PC-9 (cell line): Measurements from ENCODE around the gene TBX21. TPM values are rescaled to one million over a fixed set of nuclear protein-coding genes. Genes with fewer than 3 reads are reported as not detected.
A peak's percentile ranks its signal among the peaks of the same experiment; 100 is the strongest.

Source experiments
- BruUV-seq: library from RNA; stranded (reverse); fragments of 400-500 nt; replicated peaks from 2 replicates; lab custom pipeline; 2021; lab: Mats Ljungman, UMichigan
- CTCF ChIA-PET: fragments of 300-600 bp; sonication (Branson Sonifier 250); formaldehyde crosslinking; loops from one replicate; lab custom pipeline; 2022; ENCODE audit warnings: antibody characterized with exemption; lab: Charles Lee
- POLR2A ChIA-PET: fragments of 300-600 bp; sonication (Branson Sonifier 250); formaldehyde crosslinking; loops from one replicate; lab custom pipeline; 2022; ENCODE audit warnings: antibody characterized with exemption; ENCODE audit not compliant: unreplicated experiment; lab: Charles Lee
- DNase-seq, 2 experiments: peaks; one replicate each; pipeline versions ENCODE4 v3.0.0 to v3.0.0-alpha.2; 2015 to 2022; ENCODE audit warnings: mixed read lengths in 1 of 2
- H2AFZ ChIP-seq: fragments of 200-600 bp; sonication (generic); 2 replicates; pipeline ENCODE4 v1.8.1; 2017; ENCODE audit warnings: antibody characterized with exemption
- H3F3A ChIP-seq: fragments of 200-600 bp; sonication (generic); 2 replicates; pipeline ENCODE4 v1.8.1; 2017; ENCODE audit warnings: antibody characterized with exemption, mild to moderate bottlenecking, low read depth; ENCODE audit not compliant: insufficient read depth
- H3K27ac ChIP-seq: fragments of 200-600 bp; sonication (generic); 2 replicates; pipeline ENCODE4 v1.6.1; 2016; ENCODE audit warnings: mixed run types
- H3K27me3 ChIP-seq: fragments of 200-600 bp; sonication (generic); 2 replicates; pipeline ENCODE4 v1.6.1; 2016; ENCODE audit warnings: low read depth, mixed run types; ENCODE audit not compliant: insufficient read depth
- H3K36me3 ChIP-seq: fragments of 200-600 bp; sonication (generic); 2 replicates; pipeline ENCODE4 v1.6.1; 2016; ENCODE audit warnings: low read depth, mixed run types
- H3K4me1 ChIP-seq: fragments of 200-600 bp; sonication (generic); replicated peaks from 2 replicates; pipeline ENCODE4 v1.6.1; 2016; ENCODE audit warnings: mixed run types; ENCODE audit not compliant: insufficient read depth
- H3K4me2 ChIP-seq: fragments of 200-600 bp; sonication (generic); 2 replicates; pipeline ENCODE4 v1.6.1; 2017; ENCODE audit warnings: mixed run types
- H3K4me3 ChIP-seq: fragments of 200-600 bp; sonication (generic); 2 replicates; pipeline ENCODE4 v1.6.1; 2016; ENCODE audit warnings: mixed run types
- H3K79me2 ChIP-seq: fragments of 200-600 bp; sonication (generic); 2 replicates; pipeline ENCODE4 v1.6.1; 2017; ENCODE audit warnings: low read depth, mixed run types
- H3K9me2 ChIP-seq: fragments of 200-600 bp; sonication (generic); 2 replicates; pipeline ENCODE4 v1.8.1; 2017; ENCODE audit warnings: mild to moderate bottlenecking; ENCODE audit not compliant: insufficient read depth
- H3K9me3 ChIP-seq: fragments of 200-600 bp; sonication (generic); 2 replicates; pipeline ENCODE4 v1.8.1; 2016; ENCODE audit warnings: low read depth; ENCODE audit not compliant: insufficient read depth
- H4K20me1 ChIP-seq: fragments of 200-600 bp; sonication (generic); 2 replicates; pipeline ENCODE4 v1.8.1; 2017; ENCODE audit not compliant: insufficient read depth
- EZH2 ChIP-seq: fragments of 200-600 bp; sonication (generic); IDR thresholded peaks from 2 replicates; pipeline ENCODE4 v1.8.0; 2017; ENCODE audit warnings: antibody characterized with exemption, low read depth
- intact Hi-C: fragments of 100-400 bp; cut with micrococcal nuclease; formaldehyde crosslinking; loops from one replicate; pipeline ENCODE4 v1.10.0; 2022; ENCODE audit not compliant: unreplicated experiment
- total RNA-seq: library from RNA; stranded (reverse); gene quantifications from 2 replicates; pipeline ENCODE4 v1.2.3, GENCODE V29; 2021
- TF ChIP-seq, protein P1 (sequence below): fragments of 200-600 bp; sonication (generic); conservative IDR thresholded peaks from 2 replicates; pipeline ENCODE4 v1.6.1; 2017; ENCODE audit warnings: mixed run types, antibody characterized with exemption, mild to moderate bottlenecking, moderate library complexity

TBX21 gene
- total RNA-seq, 1 experiment from 2014 or later, result not detected

DNA sequence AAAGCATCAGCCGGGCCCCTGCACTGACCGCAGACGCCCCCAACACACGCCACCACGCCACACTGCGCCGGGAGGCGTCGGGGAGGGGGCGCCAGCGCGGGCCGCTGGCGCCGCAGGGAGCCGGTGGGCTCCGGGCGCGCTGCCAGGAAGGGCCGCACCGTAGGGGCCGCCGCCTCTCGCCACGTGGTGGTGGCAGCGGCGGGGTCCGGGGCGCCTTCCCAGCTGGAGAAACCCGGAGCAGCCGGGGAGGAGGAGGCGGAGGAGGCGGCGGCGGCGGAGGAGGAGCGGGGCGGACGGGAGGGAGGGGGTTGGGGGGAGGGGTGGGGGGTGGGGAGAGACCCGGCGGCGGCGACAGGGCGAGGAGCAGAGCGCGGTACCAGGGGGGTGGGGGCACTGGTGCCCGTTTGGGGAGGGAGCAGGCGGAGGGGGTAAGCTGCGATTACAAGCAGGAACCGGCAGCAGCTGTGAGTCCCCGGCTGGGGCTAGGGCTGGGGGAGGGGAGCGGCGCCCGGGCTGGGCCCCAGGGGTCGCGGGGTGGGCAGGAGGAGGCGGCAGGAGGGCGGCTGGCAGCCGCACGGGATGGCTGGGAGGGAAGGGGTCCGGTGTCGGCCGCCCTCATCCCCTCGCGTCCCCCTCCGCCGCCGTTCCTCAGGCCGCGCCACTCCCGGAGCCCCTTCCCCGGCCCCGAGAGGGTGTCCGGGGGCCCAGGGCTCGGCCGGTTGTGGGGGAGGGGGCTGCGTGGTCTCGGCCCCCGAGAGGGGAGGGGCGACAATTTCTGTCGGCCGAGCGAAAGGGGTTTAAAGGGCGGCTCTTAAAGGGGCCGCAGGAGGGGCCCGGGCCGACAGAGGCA is 39.1 kb upstream of the TBX21 start, which contains the start of gene TBKBP1:
TSS of gene TBKBP1 (plus strand) at position 431 of the 850 bp plus-strand sequence. CDS start 1,952 bp downstream, outside the sequence.
- ChIA-PET CTCF (interaction anchor here (0.6 kb wide), 1 partner anchor 49 kb away, joined by 5 read pairs; no protein-coding TSS in a partner anchor), POLR2A (interaction anchor here (0.5 kb wide), 1 partner anchor 445 kb away, joined by 10 read pairs; no protein-coding TSS in a partner anchor)
- no peaks in the 10 kb centered on the region for H3K36me3 ChIP-seq
- intact Hi-C loops, result no loop called here
- TF ChIP-seq, protein P1, sequence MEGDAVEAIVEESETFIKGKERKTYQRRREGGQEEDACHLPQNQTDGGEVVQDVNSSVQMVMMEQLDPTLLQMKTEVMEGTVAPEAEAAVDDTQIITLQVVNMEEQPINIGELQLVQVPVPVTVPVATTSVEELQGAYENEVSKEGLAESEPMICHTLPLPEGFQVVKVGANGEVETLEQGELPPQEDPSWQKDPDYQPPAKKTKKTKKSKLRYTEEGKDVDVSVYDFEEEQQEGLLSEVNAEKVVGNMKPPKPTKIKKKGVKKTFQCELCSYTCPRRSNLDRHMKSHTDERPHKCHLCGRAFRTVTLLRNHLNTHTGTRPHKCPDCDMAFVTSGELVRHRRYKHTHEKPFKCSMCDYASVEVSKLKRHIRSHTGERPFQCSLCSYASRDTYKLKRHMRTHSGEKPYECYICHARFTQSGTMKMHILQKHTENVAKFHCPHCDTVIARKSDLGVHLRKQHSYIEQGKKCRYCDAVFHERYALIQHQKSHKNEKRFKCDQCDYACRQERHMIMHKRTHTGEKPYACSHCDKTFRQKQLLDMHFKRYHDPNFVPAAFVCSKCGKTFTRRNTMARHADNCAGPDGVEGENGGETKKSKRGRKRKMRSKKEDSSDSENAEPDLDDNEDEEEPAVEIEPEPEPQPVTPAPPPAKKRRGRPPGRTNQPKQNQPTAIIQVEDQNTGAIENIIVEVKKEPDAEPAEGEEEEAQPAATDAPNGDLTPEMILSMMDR, result no peak
- TF ChIP-seq EZH2, result no peak
- H2AFZ ChIP-seq, result peak within 1 kb of the TSS; percentile 84
- H3K9me2 ChIP-seq, result no peaks in the 10 kb centered on the region
- no peaks in the 10 kb centered on the region for H3K9me3 ChIP-seq
- H4K20me1 ChIP-seq, result no peaks in the 10 kb centered on the region; the same call in 1 of the 2 replicates
- H3K27ac ChIP-seq, result no peak within 1 kb of the TSS
- no TSS peak for BruUV-seq
- peak in 1 of 2 experiments; percentile 20 for DNase-seq
- H3K79me2 ChIP-seq, result no peaks in the 10 kb centered on the region
- H3K4me3 ChIP-seq, result peak within 1 kb of the TSS; percentile 66
- peaks cover 37% of the 10 kb centered on the region; the same call in 1 of the 2 replicates for H3F3A ChIP-seq
- peaks cover 14% of the 10 kb centered on the region for H3K4me1 ChIP-seq
- peak within 1 kb of the TSS; percentile 79 for H3K4me2 ChIP-seq
- H3K27me3 ChIP-seq, result no peaks in the 10 kb centered on the region

DNA sequence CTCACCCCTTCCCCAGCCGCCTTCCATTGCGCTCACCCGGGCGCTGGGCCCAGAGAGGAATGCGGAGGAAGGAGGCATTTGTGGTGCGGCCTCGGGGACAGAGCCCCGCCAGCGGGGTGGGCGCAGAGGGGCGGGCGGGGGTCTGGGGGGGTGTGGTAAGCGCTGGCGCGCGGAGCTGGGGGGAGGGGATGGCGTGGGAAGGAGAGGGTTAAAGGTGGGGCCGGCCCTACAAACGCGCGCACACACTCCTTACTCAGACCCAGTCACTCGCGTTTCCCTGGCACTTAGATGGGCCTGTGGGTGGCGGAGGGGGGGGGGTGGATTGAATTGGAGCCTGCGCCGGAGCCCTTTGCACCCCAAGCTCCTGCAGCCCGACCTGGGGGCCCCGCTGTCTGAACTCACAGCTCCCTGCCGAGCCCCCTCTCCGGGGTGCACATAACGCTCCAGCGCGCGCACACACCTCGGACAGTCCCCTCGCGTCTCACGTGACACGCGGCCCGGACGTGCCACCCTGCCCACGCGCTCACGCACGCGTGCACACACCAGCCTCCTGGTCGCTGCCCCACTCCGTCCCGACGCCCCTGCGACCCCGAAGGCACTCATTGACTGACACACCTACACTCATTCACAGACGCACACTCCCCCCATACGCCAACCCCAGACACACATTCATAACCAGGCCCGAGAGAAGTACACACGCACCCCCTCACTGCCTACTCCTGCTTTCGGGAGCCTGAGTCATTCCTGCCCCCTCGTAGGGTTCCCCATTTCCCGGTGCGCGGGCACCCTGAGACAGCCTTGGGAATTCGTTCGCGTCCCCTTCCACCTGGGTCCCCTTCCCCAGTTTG is 38.2 kb upstream of the TBX21 start:
- Histone ChIP-seq H3K4me3 (peak overlapping the region; percentile 66), H3K4me2 (peak overlapping the region; percentile 79), H2AFZ (peak overlapping the region; percentile 84), H3K27ac (no peak overlapping the region), H3K9me2 (no peaks in the 10 kb centered on the region), H3K4me1 (peaks cover 14% of the 10 kb centered on the region), H3K27me3 (no peaks in the 10 kb centered on the region), H3K36me3 (no peaks in the 10 kb centered on the region), H3K9me3 (no peaks in the 10 kb centered on the region), H3K79me2 (no peaks in the 10 kb centered on the region), H4K20me1 (no peaks in the 10 kb centered on the region; the same call in 1 of the 2 replicates), H3F3A (peaks cover 36% of the 10 kb centered on the region; the same call in 1 of the 2 replicates)
- intact Hi-C loops, result no loop called here
- DNase-seq, result no peak
- ChIA-PET POLR2A (interaction anchor here (0.5 kb wide), 1 partner anchor 444 kb away, joined by 10 read pairs; no protein-coding TSS in a partner anchor), CTCF (no interaction called here)
- BruUV-seq, result no TSS peak
- no peak for TF ChIP-seq EZH2
- TF ChIP-seq, protein P1, result no peak
